GM19193 (cell line): Measurements from ENCODE around the gene CFAP73.

ENCODE experiments used
- POLR2A ChIP-seq: IDR thresholded peaks from 4 replicates; pipeline ENCODE4 v1.6.1; 2011; ENCODE audit not compliant: insufficient read depth, insufficient read length; ENCODE audit errors: extremely low read depth

The CFAP73 gene

DNA sequence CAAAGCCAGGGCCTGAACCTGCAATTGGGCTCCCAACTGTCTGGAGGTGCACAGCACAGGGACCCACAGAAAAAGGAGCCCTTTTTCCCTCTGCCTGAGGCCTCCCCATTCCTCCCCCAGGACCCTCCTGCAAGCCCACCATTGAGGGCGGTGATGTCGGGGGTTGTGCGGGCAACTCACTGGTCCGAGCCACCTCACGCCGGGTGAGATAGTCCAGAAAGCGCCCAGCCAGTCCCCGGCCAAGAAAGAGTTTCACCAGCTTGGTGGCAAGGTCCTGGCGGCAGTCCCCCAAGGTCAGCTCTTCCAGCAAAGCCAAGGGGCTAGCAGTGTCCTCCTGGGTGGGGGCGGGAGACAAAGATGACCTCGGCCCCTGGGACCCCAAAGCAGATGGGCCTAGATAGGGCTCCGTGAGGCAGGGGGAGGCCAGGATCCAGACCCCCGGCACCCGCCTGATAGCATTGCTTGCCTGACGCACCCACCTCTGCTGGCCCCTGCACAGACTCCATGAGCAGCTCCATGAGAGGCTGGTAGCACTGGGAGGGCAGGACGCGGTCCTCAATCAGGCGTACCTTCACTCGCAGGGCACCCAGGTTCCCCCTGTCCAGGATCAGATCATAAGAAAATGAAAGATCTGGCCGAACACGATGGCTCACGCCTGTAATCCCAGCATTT, 33.9 kb upstream of the CFAP73 start:
- TF ChIP-seq POLR2A, result no peak

DNA sequence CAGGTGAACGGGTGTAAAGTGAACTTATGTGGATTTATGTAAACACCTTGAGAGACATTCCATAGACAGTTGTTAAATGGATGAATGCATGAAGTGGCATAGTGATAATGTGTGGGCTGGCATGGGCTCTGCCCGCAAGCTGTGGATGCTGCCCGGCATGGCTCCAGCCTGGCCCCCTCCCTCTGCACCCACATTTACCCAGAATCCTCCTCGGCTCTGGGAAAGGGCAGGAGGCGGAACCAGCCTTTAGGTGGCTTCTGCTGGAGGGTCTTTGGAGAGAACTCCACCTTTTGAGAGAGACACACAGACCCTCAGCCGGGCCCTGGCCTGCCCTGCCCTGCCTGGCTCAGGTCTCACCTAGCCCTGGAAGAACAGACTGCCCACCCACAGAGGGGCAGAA, 32.6 kb upstream of the CFAP73 start:
- no peak for TF ChIP-seq POLR2A

DNA sequence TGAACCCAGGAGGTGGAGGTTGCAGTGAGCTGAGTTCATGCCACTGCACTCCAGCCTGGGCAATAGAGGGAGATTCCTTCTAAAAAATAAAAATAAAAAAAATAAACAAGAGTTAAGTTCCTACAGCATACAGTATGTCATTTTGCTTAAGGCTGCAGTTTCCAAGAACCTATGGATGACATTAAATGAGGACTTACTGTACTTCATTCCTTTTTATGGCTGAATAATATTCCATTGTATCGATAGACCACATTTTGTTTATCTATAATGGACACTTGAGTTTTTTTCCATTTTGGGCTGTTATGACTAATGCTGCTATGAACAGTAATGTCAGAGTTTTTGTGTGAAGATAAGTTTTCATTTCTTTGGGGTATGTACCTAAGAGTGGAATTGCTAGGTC, 31.4 kb upstream of the CFAP73 start:
- no peak for TF ChIP-seq POLR2A

DNA sequence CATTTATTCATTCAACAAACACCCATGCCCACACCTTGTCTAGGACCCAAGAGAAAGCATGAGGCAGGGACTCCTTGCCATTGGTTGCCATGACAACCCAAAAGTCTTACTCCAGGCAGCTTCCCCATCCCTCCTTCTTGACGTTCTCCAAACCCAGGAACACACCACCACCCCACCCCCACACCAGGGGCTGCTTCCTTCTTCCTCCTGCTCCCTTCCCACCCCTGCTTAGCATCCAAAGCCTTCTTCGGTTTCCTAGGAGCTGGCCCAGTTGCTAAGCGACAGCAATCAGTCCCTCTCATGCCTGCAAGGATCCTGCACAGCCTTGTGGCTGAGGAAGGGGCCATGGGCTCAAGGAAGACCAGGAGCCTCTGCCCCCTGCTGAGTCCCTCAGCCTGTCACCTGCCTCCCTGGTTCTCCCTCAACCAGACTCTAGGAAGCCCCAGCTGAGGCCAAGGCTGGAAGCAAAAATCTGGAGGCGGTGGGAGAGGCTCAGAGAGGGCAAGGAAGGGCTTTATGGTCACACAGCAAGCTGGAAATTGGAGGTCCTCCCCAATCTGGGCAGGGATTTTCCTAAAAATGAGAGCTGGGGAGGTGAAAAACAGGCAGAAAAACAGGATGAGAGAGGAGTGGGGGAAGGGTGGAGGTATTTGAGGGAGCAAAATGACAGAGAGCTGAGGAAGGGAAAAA, 29.4 kb upstream of the CFAP73 start:
- TF ChIP-seq POLR2A, result no peak

DNA sequence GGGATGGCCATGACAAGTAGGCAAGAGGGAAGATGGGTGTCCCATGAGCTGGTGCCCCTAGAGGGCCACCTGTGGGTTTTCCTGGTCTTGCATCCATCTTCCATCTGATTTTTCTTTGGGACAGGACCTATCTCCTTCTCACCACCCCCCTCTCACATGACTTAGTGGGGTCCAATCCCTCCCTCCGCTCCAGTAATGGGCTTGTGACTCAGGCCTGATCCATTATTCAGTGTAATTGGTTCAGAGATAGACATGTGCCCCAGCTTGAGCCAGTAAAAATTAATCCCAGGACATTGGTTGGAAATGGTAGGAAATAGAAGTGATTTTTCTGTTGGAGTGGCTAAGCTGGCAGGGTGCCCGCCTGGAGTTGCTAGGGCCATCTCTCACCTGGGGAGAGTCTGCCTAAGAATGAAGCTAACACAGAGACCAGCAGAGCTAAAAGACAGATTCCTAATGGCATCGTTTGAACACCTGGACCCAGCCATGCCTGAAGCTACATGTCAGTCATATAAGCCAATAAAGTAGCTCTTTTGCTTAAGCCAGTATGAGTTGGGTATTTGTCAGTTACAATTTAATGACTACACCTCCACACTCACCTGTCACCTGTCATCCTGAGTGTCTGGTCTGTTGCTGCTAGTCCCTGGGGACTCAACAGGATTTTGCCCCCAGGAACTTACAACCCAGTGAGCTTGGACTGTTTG, 28.7 kb upstream of the CFAP73 start:
- no peak for TF ChIP-seq POLR2A

DNA sequence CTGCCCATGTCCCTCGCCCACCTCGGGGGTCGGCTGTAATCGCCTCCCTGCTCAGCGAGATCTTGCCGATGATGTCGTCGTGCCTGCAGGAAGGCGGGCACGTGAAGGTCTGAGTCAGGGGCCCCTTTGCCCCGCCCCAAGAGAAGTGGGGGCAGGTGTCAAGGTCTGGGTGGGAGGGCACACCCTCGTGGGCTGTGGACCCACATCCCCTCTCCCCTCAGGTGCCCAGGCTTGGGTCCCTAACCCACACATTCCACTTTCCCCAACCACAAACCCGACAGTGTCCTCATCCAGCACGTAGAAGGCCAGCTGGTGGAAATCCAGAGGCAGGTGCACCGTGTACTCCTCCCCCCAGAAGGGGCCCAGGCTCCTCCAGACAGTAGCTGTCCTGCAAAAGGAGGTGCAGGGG, 21.7 kb upstream of the CFAP73 start:
- TF ChIP-seq POLR2A, result no peak

DNA sequence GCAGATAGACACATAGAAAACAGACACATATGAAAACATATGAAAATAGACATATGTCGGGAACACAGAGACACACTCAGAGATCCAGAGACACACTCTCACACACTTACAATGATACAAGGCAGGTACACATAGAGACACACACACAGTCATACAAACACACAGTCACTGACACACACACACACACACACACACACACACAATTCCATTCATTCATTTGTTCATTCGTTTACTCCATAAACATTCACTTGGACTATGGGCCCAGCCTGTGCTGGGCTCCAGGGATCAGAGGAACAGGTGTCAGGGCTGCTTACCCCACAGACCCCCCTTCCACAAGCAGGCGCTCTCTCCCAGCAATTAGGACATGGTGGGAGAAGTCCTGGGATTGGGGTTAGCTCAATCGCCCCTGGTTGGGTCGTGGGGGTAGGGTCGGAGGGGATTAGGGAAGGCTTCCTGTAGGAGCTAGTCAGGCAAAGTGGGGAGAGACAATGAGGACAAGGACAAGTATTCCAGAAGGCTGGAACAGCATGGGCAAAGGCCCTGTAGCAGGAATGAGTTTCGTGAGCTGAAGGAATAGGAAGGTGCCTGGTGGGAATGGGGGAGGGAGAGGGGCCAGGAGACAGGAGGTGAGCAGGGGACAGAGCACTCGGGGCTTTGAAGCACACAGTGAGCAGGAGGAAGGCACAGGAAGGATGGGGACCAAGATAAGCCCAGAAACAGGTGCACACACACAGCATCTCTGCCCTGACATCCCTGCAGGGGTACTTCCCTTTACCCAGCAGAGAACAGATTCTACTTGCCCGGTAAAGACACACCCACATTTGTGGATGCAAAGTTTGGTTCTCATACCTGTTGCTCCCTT, 20.5 kb upstream of the CFAP73 start:
- no peak for TF ChIP-seq POLR2A

DNA sequence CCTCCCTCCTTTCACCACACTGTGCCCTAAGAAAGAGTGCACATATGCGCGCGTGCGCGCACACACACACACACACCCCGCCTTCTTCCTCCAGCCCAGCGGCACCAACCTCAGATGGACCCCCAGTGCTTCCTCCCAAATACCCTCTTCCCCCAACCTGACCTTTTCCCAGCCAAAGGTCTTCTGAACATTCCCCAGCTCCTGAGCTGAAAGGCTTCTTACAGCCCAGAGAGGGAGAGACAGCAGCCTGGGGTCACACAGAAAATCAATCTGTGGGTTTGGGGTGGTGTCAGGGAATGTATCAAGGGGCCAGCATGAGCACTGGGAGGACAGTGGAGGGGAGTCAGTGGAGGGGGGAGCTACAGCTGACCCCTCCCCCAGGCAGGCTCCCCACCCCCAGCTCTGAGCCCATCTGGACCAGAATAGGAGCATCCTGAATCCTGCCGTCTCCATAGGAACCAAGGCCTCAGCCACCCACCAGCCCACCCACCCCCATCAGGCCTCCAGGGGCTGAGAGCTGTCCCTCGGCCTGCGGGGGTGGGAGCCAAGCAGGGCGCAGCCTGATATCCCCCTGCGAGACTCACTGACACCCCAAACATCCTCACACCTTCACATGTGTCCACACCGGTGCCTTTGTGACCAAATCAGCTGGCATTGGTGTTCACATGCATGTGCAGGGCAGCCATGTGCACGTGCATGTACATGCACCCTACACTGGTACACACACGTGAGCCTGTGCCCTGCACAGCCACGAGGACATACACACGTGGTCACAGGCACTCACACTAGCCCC, 19.7 kb upstream of the CFAP73 start:
- TF ChIP-seq POLR2A, result no peak

DNA sequence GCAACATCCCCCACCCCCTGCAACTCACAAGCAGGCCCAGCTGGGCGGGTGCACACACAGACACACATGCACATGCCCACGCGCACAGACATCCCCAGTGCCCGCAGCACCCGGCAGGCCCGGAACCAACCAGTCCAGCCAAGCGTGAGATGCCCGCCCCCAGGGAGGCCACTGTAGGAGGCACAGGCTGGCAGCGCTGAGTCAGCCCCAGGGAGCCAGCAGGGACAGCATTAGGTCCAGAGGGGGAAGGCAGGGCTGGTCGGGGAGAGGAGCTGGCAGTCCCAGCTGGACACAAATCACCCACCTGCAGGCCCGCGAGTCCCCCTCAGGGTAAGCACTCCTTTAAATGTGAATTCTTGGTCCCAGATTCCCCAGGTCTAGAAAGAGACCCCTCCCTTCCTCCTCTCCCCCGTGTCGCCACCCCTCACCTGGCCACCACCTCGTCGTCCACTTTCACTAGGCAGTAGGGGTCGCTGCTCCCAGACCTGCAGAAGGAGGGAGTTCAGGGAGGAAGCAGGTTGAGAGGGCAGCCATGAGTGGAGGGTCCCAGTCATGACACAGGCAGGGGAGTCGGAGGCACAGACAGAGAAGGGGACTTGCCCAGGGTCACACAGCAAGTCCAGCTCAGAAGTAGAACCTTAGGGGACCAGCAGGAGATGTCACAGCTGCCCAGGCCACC, 18.9 kb upstream of the CFAP73 start:
- no peak for TF ChIP-seq POLR2A

DNA sequence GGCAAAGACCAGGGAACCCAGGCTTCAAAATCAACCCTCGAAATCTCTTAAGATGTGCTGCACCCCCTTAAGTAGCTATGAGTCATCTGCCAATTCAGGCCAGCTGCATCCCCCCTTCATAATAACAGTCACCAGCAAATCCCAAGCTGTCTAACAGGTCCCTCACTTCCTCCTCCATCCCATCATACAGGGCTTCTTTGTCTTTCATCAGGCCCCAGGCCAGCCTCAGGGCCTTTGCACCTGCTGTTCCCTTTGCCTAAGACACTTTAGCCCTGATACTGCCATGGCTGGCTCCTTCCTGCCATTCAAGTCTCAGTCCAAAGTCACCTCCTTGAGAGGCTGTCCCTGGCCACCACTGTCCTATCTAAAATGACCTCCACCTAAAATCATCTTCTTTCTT, 18.0 kb upstream of the CFAP73 start:
- TF ChIP-seq POLR2A, result no peak

DNA sequence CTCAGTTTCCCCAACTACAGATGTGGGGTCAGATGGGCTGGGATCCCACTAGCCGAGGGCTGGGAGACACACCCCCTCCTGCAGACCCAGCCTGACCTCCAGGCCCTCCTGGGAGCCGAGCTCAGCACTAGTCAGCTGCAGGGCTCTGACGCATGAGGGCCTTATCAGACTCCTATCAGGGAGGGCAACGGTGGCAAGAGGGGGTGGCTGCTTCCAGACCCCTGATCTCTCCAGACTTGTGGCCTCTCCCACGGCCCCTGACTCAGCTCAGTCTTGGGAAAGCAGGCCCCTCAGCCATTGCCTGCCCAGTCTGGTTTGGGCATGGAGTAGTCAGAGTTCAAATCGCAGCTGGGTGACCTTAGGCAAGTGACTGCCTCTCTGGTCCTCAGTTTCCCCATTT, 16.5 kb upstream of the CFAP73 start:
- TF ChIP-seq POLR2A, result no peak

DNA sequence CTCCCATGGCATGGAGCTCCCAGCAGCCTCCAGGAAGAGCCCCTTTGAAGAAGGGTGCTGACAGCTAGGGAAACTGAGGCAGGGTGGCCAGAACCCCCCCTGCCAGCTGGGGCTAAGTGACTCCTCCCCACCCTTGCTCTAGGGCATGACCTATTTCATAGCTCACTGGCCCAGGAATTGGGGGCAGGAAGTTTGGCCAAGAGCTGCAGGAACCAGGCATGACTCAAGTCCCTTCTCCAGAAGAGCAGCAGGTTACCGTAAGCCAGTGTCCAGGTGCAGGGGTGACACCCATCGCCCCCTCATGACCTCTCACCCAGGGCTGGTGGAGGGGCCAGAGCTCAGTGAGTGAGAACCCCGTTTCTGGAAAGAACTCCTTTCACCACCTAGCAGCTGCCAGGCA, 15.9 kb upstream of the CFAP73 start:
- no peak for TF ChIP-seq POLR2A

DNA sequence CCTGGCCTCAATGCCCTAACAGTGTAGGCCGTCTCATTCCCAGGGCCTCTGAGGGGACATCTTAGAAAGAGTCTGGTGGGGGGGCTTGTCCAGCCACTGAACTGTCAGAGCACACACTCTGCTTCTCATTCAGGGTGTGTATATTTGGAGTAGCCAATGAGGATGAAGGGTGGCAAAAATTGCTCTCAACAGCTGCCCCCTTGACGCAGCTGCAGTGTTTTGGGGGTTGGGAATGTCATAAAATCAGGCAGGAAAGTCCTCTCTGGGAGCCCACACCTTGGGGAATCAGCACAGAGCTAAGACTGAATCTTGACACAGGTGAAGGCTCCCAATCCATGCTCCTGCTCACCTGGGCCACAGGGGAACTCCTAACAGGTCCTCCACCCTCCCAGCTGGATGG, 15.5 kb upstream of the CFAP73 start:
- TF ChIP-seq POLR2A, result no peak

DNA sequence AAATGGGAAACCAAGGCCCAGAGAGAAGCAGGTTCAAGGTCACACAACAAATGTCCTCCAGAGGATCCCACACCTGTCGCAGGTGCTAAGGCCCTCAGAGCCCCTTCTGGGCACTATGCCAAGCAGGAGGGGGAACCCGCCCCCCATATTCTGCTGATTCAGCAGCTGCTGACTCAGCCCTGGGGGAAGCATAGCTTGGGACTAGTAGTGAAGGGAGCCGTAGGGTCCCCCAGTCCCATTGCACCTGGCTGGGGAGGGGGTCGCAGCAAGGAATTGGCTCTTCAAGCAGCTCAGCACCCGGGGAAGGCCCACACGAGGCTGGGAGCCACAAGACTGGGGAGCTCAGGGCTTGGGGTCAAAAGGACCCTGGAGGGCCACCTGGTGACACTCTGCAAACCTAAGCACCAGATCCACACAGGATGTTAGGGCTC, 15.0 kb upstream of the CFAP73 start:
- TF ChIP-seq POLR2A, result no peak
